Activated T-cell treated with anti-CD3 and anti-CD28 coated beads, Interleukin-2, amount 50 U/mL, for 1 hour (primary cell): ENCODE data around the gene LDHA.
"Not testable (repeated sequence)": the region's sequence is repeated elsewhere in the genome, so short reads cannot be mapped to it uniquely, and the experiment has no call there.

Experiments used
- DNase-seq: peaks from one replicate; pipeline ENCODE4 v3.0.0-alpha.2; 2020

The LDHA gene

GRCh38 chr11:18394928-18395734 is 768 bp downstream of the LDHA start:
- DNase-seq: peak; percentile 50

- peak; percentile 98 for DNase-seq
Measured at GRCh38 chr11:18395735-18396504, 1.6 kb downstream of the LDHA start.

- no peak for DNase-seq
Measured at GRCh38 chr11:18397921-18398320, 3.6 kb downstream of the LDHA start.

DNA sequence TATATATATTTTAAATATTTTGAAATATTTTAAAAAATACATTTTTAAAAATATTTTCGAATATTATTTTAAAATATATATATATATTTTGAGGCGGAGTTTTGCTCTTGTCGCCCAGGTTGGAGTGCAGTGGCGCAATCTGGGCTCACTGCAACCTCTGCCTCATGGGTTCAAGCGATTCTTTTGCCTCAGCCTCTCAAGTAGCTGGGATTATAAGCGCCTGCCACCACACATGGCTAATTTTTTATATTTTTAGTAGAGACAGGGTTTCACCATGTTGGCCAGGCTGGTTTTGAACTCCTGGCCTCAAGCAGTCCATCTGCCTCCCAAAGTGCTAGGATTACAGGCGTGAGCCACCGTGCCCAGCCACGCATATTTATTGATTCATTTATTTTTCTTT is 6.7 kb downstream of the LDHA start:
- not testable (repeated sequence) for DNase-seq

- DNase-seq: no peak
Measured at GRCh38 chr11:18404062-18404461, 9.7 kb downstream of the LDHA start.

GRCh38 chr11:18407400-18407799 is 13.0 kb downstream of the LDHA start:
- DNase-seq: not testable (repeated sequence)

GRCh38 chr11:18408558-18409291 is 14.4 kb downstream of the LDHA start:
- DNase-seq: no peak

DNA sequence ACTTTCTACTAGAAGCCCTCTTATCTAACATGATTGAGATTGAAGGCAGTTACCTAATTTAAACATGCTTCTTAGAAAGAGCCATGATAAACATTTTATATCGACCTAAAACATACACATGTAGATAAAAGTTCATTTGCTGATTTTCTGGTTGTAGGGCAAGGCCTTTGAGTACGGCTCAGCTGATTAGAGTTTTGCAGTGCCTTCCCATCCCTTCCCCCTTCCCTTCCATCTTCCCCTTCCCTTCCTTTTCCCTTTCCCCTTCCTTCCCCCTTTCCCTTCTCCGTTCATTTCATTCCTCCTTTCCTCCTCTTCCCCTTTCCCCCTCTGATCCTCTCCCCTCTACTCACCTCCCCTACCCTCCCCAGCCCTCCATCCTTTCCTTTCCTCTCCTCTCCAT is 22.1 kb downstream of the LDHA start:
- DNase-seq: no peak

DNA sequence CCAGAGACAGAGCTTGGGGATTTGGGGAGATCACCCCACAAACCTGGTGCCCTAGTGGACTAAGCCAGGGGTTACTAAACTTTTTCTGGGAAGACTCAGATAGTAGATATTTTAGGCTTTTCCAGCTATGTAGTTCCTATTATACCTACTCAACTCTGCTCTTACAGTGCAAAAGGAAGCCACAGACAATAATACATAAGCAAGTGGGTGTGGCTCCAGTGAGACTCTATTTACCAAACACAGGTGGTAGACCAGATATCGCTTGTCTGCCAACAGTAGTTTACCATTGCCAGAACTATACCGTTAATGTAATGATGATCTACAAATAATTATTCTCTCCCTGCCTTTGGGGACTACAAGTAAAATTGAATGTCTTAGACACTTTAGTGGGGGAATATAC is 24.7 kb downstream of the LDHA start:
- DNase-seq: no peak

- DNase-seq: no peak
Measured at GRCh38 chr11:18420067-18420466, 25.7 kb downstream of the LDHA start.

- no peak for DNase-seq
Measured at GRCh38 chr11:18427240-18427639, 32.9 kb downstream of the LDHA start.

GRCh38 chr11:18429332-18429731 is 35.0 kb downstream of the LDHA start:
- DNase-seq: no peak

DNA sequence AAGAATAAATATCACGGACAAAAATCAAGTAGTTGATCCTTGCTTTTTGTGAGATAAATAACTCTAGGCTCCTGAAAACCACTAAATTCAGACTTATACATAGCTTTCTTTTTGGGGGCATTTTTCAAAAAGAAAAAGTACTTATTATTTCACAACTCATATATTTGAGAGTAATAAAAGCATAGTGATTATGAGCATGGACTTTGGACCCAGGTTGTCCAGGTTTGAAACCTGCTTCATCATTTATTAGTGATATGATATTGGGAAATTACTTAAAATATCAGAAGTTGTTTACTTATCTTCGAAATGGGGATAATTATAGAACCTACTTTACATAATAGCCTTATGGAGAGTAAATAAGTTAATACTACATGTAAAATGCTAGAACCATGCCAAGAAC is 44.3 kb downstream of the LDHA start:
- DNase-seq: no peak

DNA sequence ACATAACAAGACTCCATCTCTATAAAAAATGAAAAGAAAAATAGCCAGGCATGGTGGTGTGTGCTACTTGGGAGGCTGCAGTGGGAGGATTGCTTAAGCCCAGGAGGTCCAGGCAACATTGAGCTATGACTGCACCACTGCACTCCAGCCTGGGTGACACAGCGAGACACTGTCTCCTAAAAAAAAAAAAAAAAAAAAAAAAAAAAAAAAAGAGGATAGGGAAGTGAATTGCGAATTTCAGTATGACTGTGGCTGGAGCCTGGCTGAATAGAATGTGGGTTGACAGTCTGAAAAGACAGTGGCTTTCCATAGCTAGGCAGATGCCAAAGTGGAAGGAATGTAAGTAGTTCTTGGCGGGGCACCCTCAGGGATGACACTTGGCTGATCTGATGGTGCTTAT is 54.9 kb downstream of the LDHA start:
- no peak for DNase-seq

GRCh38 chr11:18452927-18453326 is 58.6 kb downstream of the LDHA start:
- no peak for DNase-seq

- peak; percentile 21 for DNase-seq
Measured at GRCh38 chr11:18455686-18456372, 61.5 kb downstream of the LDHA start, which contains the start of gene LDHAL6A. Gene LDHAL6A, plus strand, starts transcription at chr11:18455856. Its CDS starts 825 bp downstream, at chr11:18456681.

DNA sequence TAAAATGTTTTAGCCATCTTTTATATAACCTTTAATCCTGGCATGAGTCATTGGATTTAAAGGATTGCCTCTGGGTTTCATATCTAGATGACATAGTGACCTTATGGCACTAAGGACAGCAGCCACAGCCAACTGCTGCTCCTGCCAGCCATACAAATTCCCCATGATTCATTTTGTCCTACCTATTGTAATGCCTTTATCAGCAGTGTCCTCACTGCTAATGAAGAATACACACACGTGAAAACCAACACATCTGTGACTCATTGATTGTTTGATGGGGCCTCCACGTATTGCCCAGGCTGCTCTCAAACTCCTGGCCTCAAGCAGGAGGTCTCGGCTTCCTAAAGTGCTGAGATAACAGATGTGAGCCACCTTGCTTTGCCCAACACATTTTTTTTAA is 63.1 kb downstream of the LDHA start:
- no peak for DNase-seq
